Skeletal muscle satellite cell (primary cell): ENCODE measurements around the gene NPHP4.

Experiments used
- H3K27me3 ChIP-seq: 2 replicates; pipeline ENCODE4 v1.7.0; 2013; ENCODE audit warnings: low read length; ENCODE audit not compliant: control insufficient read depth, insufficient read depth
- H3K36me3 ChIP-seq: 2 replicates; pipeline ENCODE4 v1.7.0; 2013; ENCODE audit warnings: mild to moderate bottlenecking, control low read depth, low read length; ENCODE audit not compliant: insufficient read depth
- H3K4me1 ChIP-seq: 2 replicates; pipeline ENCODE4 v1.7.0; 2013; ENCODE audit warnings: low read length; ENCODE audit not compliant: control insufficient read depth, insufficient read depth
- H3K4me2 ChIP-seq: 2 replicates; pipeline ENCODE4 v1.7.0; 2013; ENCODE audit warnings: mild to moderate bottlenecking, low read length
- H3K4me3 ChIP-seq: 2 replicates; pipeline ENCODE4 v1.7.0; 2013; ENCODE audit warnings: low read length
- H3K9ac ChIP-seq: 2 replicates; pipeline ENCODE4 v1.7.0; 2013; ENCODE audit warnings: mild to moderate bottlenecking, low read depth, low read length, moderate library complexity
- H3K9me3 ChIP-seq: replicated peaks from 2 replicates; pipeline ENCODE4 v1.7.0; 2013; ENCODE audit warnings: mild to moderate bottlenecking, control low read depth, low read length

The NPHP4 gene

GRCh38 chr1:5907966-5908365 lies 84.3 kb downstream of the NPHP4 start:
- Histone ChIP-seq H3K9me3 (no peaks in the 10 kb centered on the region), H3K4me2 (no peak overlapping the region), H3K4me3 (no peak overlapping the region), H3K36me3 (peaks cover 8% of the 10 kb centered on the region), H3K9ac (no peak overlapping the region), H3K4me1 (no peaks in the 10 kb centered on the region), H3K27me3 (no peaks in the 10 kb centered on the region)

GRCh38 chr1:5907386-5907785 lies 84.8 kb downstream of the NPHP4 start:
- peaks cover 8% of the 10 kb centered on the region for H3K36me3 ChIP-seq
- no peaks in the 10 kb centered on the region for H3K27me3 ChIP-seq
- H3K4me1 ChIP-seq: no peaks in the 10 kb centered on the region
- no peaks in the 10 kb centered on the region for H3K9me3 ChIP-seq
- H3K9ac ChIP-seq: no peak overlapping the region
- H3K4me2 ChIP-seq: no peak overlapping the region
- no peak overlapping the region for H3K4me3 ChIP-seq

DNA sequence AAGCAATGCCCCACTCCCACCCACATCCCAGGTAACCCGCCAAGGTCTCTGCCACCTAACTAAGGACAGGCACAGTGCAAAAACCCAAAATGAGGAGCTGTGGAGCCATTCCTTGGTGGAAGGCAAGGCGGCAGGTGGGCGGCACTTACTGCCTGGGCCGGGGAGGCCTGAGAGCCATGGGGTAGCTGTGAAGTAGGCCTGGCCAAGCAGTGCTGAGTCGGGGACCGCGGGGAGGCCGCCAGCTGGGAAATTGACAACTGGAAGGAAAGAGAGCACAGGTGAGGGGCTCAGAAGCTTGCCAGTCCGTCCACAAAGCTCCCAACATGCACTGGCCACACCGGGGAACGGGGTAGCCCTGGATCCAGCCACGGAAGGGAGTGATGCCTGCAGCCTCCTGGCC lies 85.3 kb downstream of the NPHP4 start:
- Histone ChIP-seq H3K9me3 (no peaks in the 10 kb centered on the region), H3K36me3 (peaks cover 8% of the 10 kb centered on the region), H3K4me2 (no peak overlapping the region), H3K4me3 (no peak overlapping the region), H3K4me1 (no peaks in the 10 kb centered on the region), H3K9ac (no peak overlapping the region), H3K27me3 (no peaks in the 10 kb centered on the region)

- peaks cover 12% of the 10 kb centered on the region for H3K36me3 ChIP-seq
- H3K4me2 ChIP-seq: no peak overlapping the region
- H3K9me3 ChIP-seq: no peaks in the 10 kb centered on the region
- H3K27me3 ChIP-seq: no peaks in the 10 kb centered on the region
- no peaks in the 10 kb centered on the region for H3K4me1 ChIP-seq
- no peak overlapping the region for H3K4me3 ChIP-seq
- no peak overlapping the region for H3K9ac ChIP-seq
Measured at GRCh38 chr1:5906116-5906515, 86.1 kb downstream of the NPHP4 start.

GRCh38 chr1:5905436-5905835 lies 86.8 kb downstream of the NPHP4 start:
- Histone ChIP-seq H3K4me2 (no peak overlapping the region), H3K9ac (no peak overlapping the region), H3K9me3 (no peaks in the 10 kb centered on the region), H3K27me3 (no peaks in the 10 kb centered on the region), H3K4me3 (no peak overlapping the region), H3K36me3 (peaks cover 12% of the 10 kb centered on the region), H3K4me1 (no peaks in the 10 kb centered on the region)

DNA sequence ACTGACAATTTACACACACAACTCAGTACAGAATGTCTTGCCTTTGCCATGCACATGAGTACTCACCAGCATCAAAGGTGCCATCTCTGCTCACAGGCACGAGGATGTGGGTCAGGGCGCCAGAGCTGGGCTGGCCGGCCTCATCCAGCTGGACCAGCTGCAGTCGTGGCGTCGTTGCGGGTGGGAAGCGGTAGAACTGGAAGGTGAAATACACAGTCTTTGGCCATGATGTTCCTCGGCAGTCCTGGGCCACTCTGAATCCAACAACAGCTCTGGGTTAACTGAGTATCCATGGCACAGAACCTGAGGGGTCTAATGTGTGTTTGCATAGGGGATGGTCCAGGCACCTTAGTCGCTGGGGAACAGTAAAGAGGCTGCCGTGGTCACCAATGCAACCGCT lies 87.7 kb downstream of the NPHP4 start:
- H3K9me3 ChIP-seq: no peaks in the 10 kb centered on the region
- no peaks in the 10 kb centered on the region for H3K27me3 ChIP-seq
- H3K9ac ChIP-seq: no peak overlapping the region
- H3K4me2 ChIP-seq: no peak overlapping the region
- peaks cover 12% of the 10 kb centered on the region for H3K36me3 ChIP-seq
- no peak overlapping the region for H3K4me3 ChIP-seq
- H3K4me1 ChIP-seq: no peaks in the 10 kb centered on the region

DNA sequence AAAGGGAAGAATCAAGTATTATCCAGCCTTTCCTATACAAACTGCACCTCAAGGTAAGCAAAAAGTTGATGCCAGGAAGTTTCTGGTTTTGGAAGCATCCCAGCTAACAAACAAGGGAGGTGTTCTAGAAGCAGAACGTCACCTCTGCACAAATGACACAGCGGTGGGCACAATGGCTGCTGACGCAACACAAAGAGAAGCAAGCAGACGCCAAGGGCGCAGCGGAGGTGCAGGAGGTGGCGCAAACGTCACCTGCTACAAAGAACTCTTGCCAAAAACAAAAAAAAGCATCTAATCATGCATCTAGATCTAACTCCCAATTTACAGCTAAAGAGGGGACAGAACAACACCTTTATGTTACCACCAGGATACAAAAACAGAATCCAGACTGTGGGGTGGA lies 88.5 kb downstream of the NPHP4 start:
- Histone ChIP-seq H3K4me3 (no peak overlapping the region), H3K27me3 (no peaks in the 10 kb centered on the region), H3K36me3 (peaks cover 12% of the 10 kb centered on the region), H3K9ac (no peak overlapping the region), H3K9me3 (no peaks in the 10 kb centered on the region), H3K4me2 (no peak overlapping the region), H3K4me1 (no peaks in the 10 kb centered on the region)

GRCh38 chr1:5903031-5903430 lies 89.2 kb downstream of the NPHP4 start:
- H3K4me2 ChIP-seq: no peak overlapping the region
- H3K9ac ChIP-seq: no peak overlapping the region
- H3K9me3 ChIP-seq: no peaks in the 10 kb centered on the region
- no peaks in the 10 kb centered on the region for H3K27me3 ChIP-seq
- peaks cover 12% of the 10 kb centered on the region for H3K36me3 ChIP-seq
- no peaks in the 10 kb centered on the region for H3K4me1 ChIP-seq
- H3K4me3 ChIP-seq: no peak overlapping the region

- Histone ChIP-seq H3K9ac (no peak overlapping the region), H3K4me2 (no peak overlapping the region), H3K4me1 (no peaks in the 10 kb centered on the region), H3K9me3 (no peaks in the 10 kb centered on the region), H3K4me3 (no peak overlapping the region), H3K27me3 (no peaks in the 10 kb centered on the region), H3K36me3 (peaks cover 12% of the 10 kb centered on the region)
Measured at GRCh38 chr1:5901841-5902240, 90.4 kb downstream of the NPHP4 start.

DNA sequence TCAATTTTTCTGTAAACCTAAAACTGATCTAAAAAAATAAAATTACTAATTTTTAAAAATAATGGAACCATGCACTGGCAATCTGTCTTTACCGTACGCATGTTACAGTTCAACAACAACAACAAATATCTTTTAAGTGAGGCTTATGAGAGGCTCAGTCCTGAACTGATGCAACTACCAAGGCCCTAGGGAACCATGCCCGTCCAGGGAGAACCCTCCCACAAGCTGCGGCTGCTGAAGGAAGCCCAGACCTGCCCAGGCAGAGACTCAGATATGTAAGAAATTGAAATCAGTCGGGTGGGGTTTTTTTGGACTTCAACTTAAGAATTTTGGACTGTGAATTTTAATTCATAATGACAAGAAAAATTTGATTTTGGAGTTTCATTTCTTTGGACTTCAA lies 91.1 kb downstream of the NPHP4 start:
- Histone ChIP-seq H3K4me2 (no peak overlapping the region), H3K4me1 (no peaks in the 10 kb centered on the region), H3K36me3 (peaks cover 12% of the 10 kb centered on the region), H3K4me3 (no peak overlapping the region), H3K9ac (no peak overlapping the region), H3K27me3 (no peaks in the 10 kb centered on the region), H3K9me3 (no peaks in the 10 kb centered on the region)

GRCh38 chr1:5898266-5898665 lies 94.0 kb downstream of the NPHP4 start:
- Histone ChIP-seq H3K4me1 (no peaks in the 10 kb centered on the region), H3K27me3 (no peaks in the 10 kb centered on the region), H3K9me3 (no peaks in the 10 kb centered on the region), H3K36me3 (peaks cover 3% of the 10 kb centered on the region), H3K4me3 (no peak overlapping the region), H3K4me2 (no peak overlapping the region), H3K9ac (no peak overlapping the region)

GRCh38 chr1:5896706-5897660 lies 95.2 kb downstream of the NPHP4 start:
- Histone ChIP-seq H3K9me3 (no peaks in the 10 kb centered on the region), H3K4me3 (no peak overlapping the region), H3K27me3 (no peaks in the 10 kb centered on the region), H3K36me3 (peaks cover 3% of the 10 kb centered on the region), H3K4me2 (no peak overlapping the region), H3K9ac (no peak overlapping the region), H3K4me1 (peaks cover 5% of the 10 kb centered on the region)
